SK-N-SH treated with all-trans-retinoic acid at 6 μM for 48 hours (cell line): ENCODE results near the gene TSPAN1.

Source experiments
- SNAI2 ChIP-seq: fragments of 250-450 bp; sonication (Bioruptor Pico); IDR thresholded peaks from 2 replicates; pipeline ENCODE4 v1.5.0; 2020; ENCODE audit warnings: mild to moderate bottlenecking, moderate library complexity
- ZFP30 ChIP-seq: fragments of 450-650 bp; formaldehyde crosslinking; IDR thresholded peaks from 2 replicates; pipeline ENCODE4 v1.5.0; 2022; ENCODE audit warnings: mild to moderate bottlenecking, moderate library complexity
- ZNF565 ChIP-seq: fragments of 450-650 bp; formaldehyde crosslinking; conservative IDR thresholded peaks from 2 replicates; pipeline ENCODE4 v1.5.0; 2020; ENCODE audit warnings: low read depth, mild to moderate bottlenecking, moderate library complexity
- ZNF70 ChIP-seq: fragments of 450-650 bp; formaldehyde crosslinking; IDR thresholded peaks from 2 replicates; pipeline ENCODE4 v1.5.0; 2020; ENCODE audit warnings: mild to moderate bottlenecking, moderate library complexity

- TF ChIP-seq ZNF70 (CRISPR knock-in tag) (no peak), ZFP30 (CRISPR knock-in tag) (no peak), SNAI2 (CRISPR knock-in tag) (no peak), ZNF565 (CRISPR knock-in tag) (no peak)
These were observed 41.7 kb upstream of the TSPAN1 start for GRCh38 chr1:46133181-46133658.
